OCI-LY7 (cell line): ENCODE measurements around the gene XDH.

Source experiments
- CTCF ChIP-seq: fragments of 200-600 bp; sonication (generic); conservative IDR thresholded peaks from 2 replicates; pipeline ENCODE4 v1.5.1; 2014; ENCODE audit warnings: mild to moderate bottlenecking, antibody characterized with exemption, low read length, moderate library complexity, mixed read lengths
- EZH2phosphoT487 ChIP-seq: fragments of 200-600 bp; sonication (generic); IDR thresholded peaks from 2 replicates; pipeline ENCODE4 v1.6.1; 2018; ENCODE audit warnings: low read depth, borderline replicate concordance, mild to moderate bottlenecking, mixed run types, antibody characterized with exemption, low read length, moderate library complexity, mixed read lengths

GRCh38 chr2:31328026-31328425 is 86.5 kb downstream of the XDH start:
- TF ChIP-seq CTCF: no peak
- TF ChIP-seq EZH2phosphoT487: no peak
